NCI-H226 (cell line): ENCODE data around the gene PTPRN2.
"Not testable (repeated sequence)": the region's sequence is repeated elsewhere in the genome, so short reads cannot be mapped to it uniquely, and the experiment has no call there.

Experiments
- DNase-seq: peaks from one replicate; pipeline ENCODE4 v3.0.0-alpha.2; 2015

The PTPRN2 gene

GRCh38 chr7:157499121-157499834 is 1088.3 kb downstream of the PTPRN2 start:
- no peak for DNase-seq

- no peak for DNase-seq
Observed at GRCh38 chr7:157498657-157499056, 1089.0 kb downstream of the PTPRN2 start.

GRCh38 chr7:157497744-157498651 is 1089.6 kb downstream of the PTPRN2 start:
- DNase-seq: no peak

- DNase-seq: no peak
Observed at GRCh38 chr7:157497367-157497743, 1090.3 kb downstream of the PTPRN2 start.

- DNase-seq: no peak
Observed at GRCh38 chr7:157496416-157497275, 1091.0 kb downstream of the PTPRN2 start.

GRCh38 chr7:157495594-157495993 is 1092.0 kb downstream of the PTPRN2 start:
- DNase-seq: no peak

GRCh38 chr7:157495177-157495553 is 1092.5 kb downstream of the PTPRN2 start:
- DNase-seq: no peak

- DNase-seq: no peak
Observed at GRCh38 chr7:157494506-157495176, 1093.0 kb downstream of the PTPRN2 start.

- no peak for DNase-seq
Observed at GRCh38 chr7:157493776-157494175, 1093.8 kb downstream of the PTPRN2 start.

GRCh38 chr7:157493017-157493416 is 1094.6 kb downstream of the PTPRN2 start:
- DNase-seq: peak; percentile 32

- DNase-seq: peak; percentile 98
Observed at GRCh38 chr7:157490465-157490912, 1097.1 kb downstream of the PTPRN2 start.

GRCh38 chr7:157489870-157490269 is 1097.8 kb downstream of the PTPRN2 start:
- DNase-seq: not testable (repeated sequence)
